CD4-positive, CD25-positive, alpha-beta regulatory T cell (primary cell): ENCODE data around the gene CD80. TPM values are rescaled to one million over a fixed set of nuclear protein-coding genes. Genes with fewer than 3 reads are reported as not detected.
"Not testable (repeated sequence)": the region's sequence is repeated elsewhere in the genome, so short reads cannot be mapped to it uniquely, and the experiment has no call there.

Experiments used
- ATAC-seq, 2 donors: fragments of 150-1000 bp; cut with Tn5 transposase; one replicate each; pipeline ENCODE4 v1.10.0; 2021; ENCODE audit warnings: low read depth in 2 of 2, moderate number of reproducible peaks in 2 of 2, moderate library complexity in 1 of 2
- DNase-seq, 3 donors: peaks; one replicate each; pipeline versions ENCODE4 v3.0.0 to v3.0.0-alpha.2; 2012 to 2022; ENCODE audit warnings: mixed read lengths in 1 of 3
- H3K27ac ChIP-seq: one replicate; pipeline ENCODE4 v1.7.0; 2013; ENCODE audit warnings: mild to moderate bottlenecking, low read length; ENCODE audit not compliant: insufficient read depth, poor library complexity, severe bottlenecking
- H3K27me3 ChIP-seq: one replicate; pipeline ENCODE4 v1.7.0; 2013; ENCODE audit warnings: low read length; ENCODE audit not compliant: control insufficient read depth, insufficient read depth
- H3K36me3 ChIP-seq: one replicate; pipeline ENCODE4 v1.7.0; 2013; ENCODE audit warnings: mild to moderate bottlenecking, low read length, moderate library complexity; ENCODE audit not compliant: control insufficient read depth, insufficient read depth
- H3K4me1 ChIP-seq: 2 replicates; pipeline ENCODE4 v1.7.0; 2013; ENCODE audit warnings: mild to moderate bottlenecking, low read length; ENCODE audit not compliant: insufficient read depth, control insufficient read depth, poor library complexity, severe bottlenecking
- H3K4me3 ChIP-seq: one replicate; pipeline ENCODE4 v1.7.0; 2013; ENCODE audit warnings: low read depth, mild to moderate bottlenecking, low read length, moderate library complexity
- H3K9me3 ChIP-seq, 2 experiments: 1 replicate in 1 of 2; 2 replicates in 1 of 2; pipeline ENCODE4 v1.7.0; 2013; ENCODE audit warnings: low read length in 2 of 2, mild to moderate bottlenecking in 1 of 2, moderate library complexity in 1 of 2; ENCODE audit not compliant: control insufficient read depth in 2 of 2
- H3K27ac Mint-ChIP-seq, 3 donors: one replicate each; pipeline ENCODE4 v1.8.0; 2020 to 2022; ENCODE audit warnings: mild to moderate bottlenecking in 3 of 3, mixed read lengths in 3 of 3, moderate library complexity in 2 of 3
- H3K27me3 Mint-ChIP-seq: one replicate; pipeline ENCODE4 v1.8.0; 2022; ENCODE audit warnings: mild to moderate bottlenecking, mixed read lengths
- H3K36me3 Mint-ChIP-seq: one replicate; pipeline ENCODE4 v1.8.0; 2020; ENCODE audit warnings: mixed read lengths
- H3K4me1 Mint-ChIP-seq, 4 donors: one replicate each; pipeline ENCODE4 v1.8.0; 2020 to 2022; ENCODE audit warnings: mixed read lengths in 4 of 4, mild to moderate bottlenecking in 1 of 4
- H3K4me3 Mint-ChIP-seq, 4 donors: one replicate each; pipeline ENCODE4 v1.8.0; 2020 to 2022; ENCODE audit warnings: mild to moderate bottlenecking in 4 of 4, mixed read lengths in 4 of 4, moderate library complexity in 3 of 4
- H3K9me3 Mint-ChIP-seq, 7 donors: one replicate each; pipeline ENCODE4 v1.8.0; 2020 to 2022; ENCODE audit warnings: mixed read lengths in 7 of 7, mild to moderate bottlenecking in 3 of 7, moderate library complexity in 2 of 7
- polyA plus RNA-seq, 4 donors: library from polyadenylated mRNA; unstranded; fragments of 300-500 nt; fragmentation: Illumina TruSeq; gene quantifications; one replicate each; pipeline ENCODE4 v1.2.3, GENCODE V29; 2021
- total RNA-seq: library from RNA; stranded (reverse); gene quantifications from one replicate; pipeline ENCODE4 v1.2.3, GENCODE V29; 2022

CD80 gene
- total and polyA plus RNA-seq, 5 donors from 2014 or later: 0.87 to 24.2 (median 2.0) TPM

- no peak for DNase-seq
- H3K27me3 ChIP-seq: no peaks in the 10 kb centered on the region
- Mint-ChIP-seq H3K9me3 (peaks cover 0 to 1% (median 0%) of the 10 kb centered on the region in 7 donors), H3K36me3 (no peaks in the 10 kb centered on the region), H3K27me3 (no peaks in the 10 kb centered on the region), H3K4me3 (no peak overlapping the region), H3K27ac (no peak overlapping the region), H3K4me1 (peaks cover 0 to 23% (median 7%) of the 10 kb centered on the region in 4 donors)
- no peaks in the 10 kb centered on the region for H3K4me1 ChIP-seq
- H3K4me3 ChIP-seq: no peak overlapping the region
- no peak overlapping the region for H3K27ac ChIP-seq
- no peak for ATAC-seq
- H3K9me3 ChIP-seq: no peaks in the 10 kb centered on the region
- H3K36me3 ChIP-seq: no peaks in the 10 kb centered on the region
These were observed 39.1 kb upstream of the CD80 start for GRCh38 chr3:119598410-119599098.

- Mint-ChIP-seq H3K4me1 (peaks cover 0 to 23% (median 7%) of the 10 kb centered on the region in 4 donors), H3K9me3 (peaks cover 0 to 1% (median 0%) of the 10 kb centered on the region in 7 donors), H3K27me3 (no peaks in the 10 kb centered on the region), H3K36me3 (no peaks in the 10 kb centered on the region), H3K4me3 (no peak within 1 kb of the TSS), H3K27ac (no peak within 1 kb of the TSS)
- Histone ChIP-seq H3K27ac (no peak within 1 kb of the TSS), H3K4me3 (no peak within 1 kb of the TSS), H3K9me3 (no peaks in the 10 kb centered on the region), H3K4me1 (no peaks in the 10 kb centered on the region), H3K27me3 (no peaks in the 10 kb centered on the region), H3K36me3 (no peaks in the 10 kb centered on the region)
- ATAC-seq (no peak), DNase-seq (no peak)
These were observed 38.3 kb upstream of the CD80 start, which contains the start of gene PLA1A for GRCh38 chr3:119597548-119598288. PLA1A (plus strand) TSS chr3:119597885; CDS start chr3:119597914, 29 bp downstream.

GRCh38 chr3:119596398-119596797, 37.0 kb upstream of the CD80 start:
- ATAC-seq: no peak
- peak overlapping the region in 1 of 4 donors; percentile 13 for H3K4me3 Mint-ChIP-seq
- H3K9me3 Mint-ChIP-seq: no peaks in the 10 kb centered on the region
- no peaks in the 10 kb centered on the region for H3K27me3 Mint-ChIP-seq
- H3K27me3 ChIP-seq: no peaks in the 10 kb centered on the region
- H3K4me1 Mint-ChIP-seq: peaks cover 0 to 23% (median 7%) of the 10 kb centered on the region in 4 donors
- no peaks in the 10 kb centered on the region for H3K36me3 Mint-ChIP-seq
- H3K27ac Mint-ChIP-seq: no peak overlapping the region
- H3K27ac ChIP-seq: no peak overlapping the region
- no peaks in the 10 kb centered on the region for H3K4me1 ChIP-seq
- no peaks in the 10 kb centered on the region for H3K9me3 ChIP-seq
- no peak overlapping the region for H3K4me3 ChIP-seq
- H3K36me3 ChIP-seq: no peaks in the 10 kb centered on the region
- no peak for DNase-seq

GRCh38 chr3:119595639-119596334, 36.4 kb upstream of the CD80 start:
- ATAC-seq: no peak

GRCh38 chr3:119594929-119595328, 35.5 kb upstream of the CD80 start:
- H3K36me3 ChIP-seq, H3K4me3 ChIP-seq, H3K27ac Mint-ChIP-seq, H3K27me3 ChIP-seq, H3K9me3 ChIP-seq, H3K27me3 Mint-ChIP-seq, ATAC-seq, H3K36me3 Mint-ChIP-seq, H3K4me1 ChIP-seq, H3K27ac ChIP-seq, H3K9me3 Mint-ChIP-seq, H3K4me3 Mint-ChIP-seq, DNase-seq: not testable (repeated sequence)
- H3K4me1 Mint-ChIP-seq: peaks cover 0 to 15% (median 3%) of the 10 kb centered on the region in 4 donors

More at GRCh38 chr3:119595639-119596334, 36.4 kb upstream of the CD80 start:
- Histone ChIP-seq H3K27ac (no peak overlapping the region), H3K36me3 (no peaks in the 10 kb centered on the region), H3K4me1 (no peaks in the 10 kb centered on the region), H3K27me3 (no peaks in the 10 kb centered on the region), H3K4me3 (no peak overlapping the region), H3K9me3 (no peaks in the 10 kb centered on the region)
- DNase-seq: no peak
- Mint-ChIP-seq H3K36me3 (no peaks in the 10 kb centered on the region), H3K9me3 (no peaks in the 10 kb centered on the region), H3K27me3 (no peaks in the 10 kb centered on the region), H3K4me3 (no peak overlapping the region), H3K27ac (no peak overlapping the region), H3K4me1 (peaks cover 0 to 19% (median 5%) of the 10 kb centered on the region in 4 donors)

- Mint-ChIP-seq H3K9me3 (peaks cover 0 to 2% (median 0%) of the 10 kb centered on the region in 7 donors), H3K36me3 (no peaks in the 10 kb centered on the region)
- no peaks in the 10 kb centered on the region for H3K9me3 ChIP-seq
These were observed 34.7 kb upstream of the CD80 start for GRCh38 chr3:119594066-119594465.

DNA sequence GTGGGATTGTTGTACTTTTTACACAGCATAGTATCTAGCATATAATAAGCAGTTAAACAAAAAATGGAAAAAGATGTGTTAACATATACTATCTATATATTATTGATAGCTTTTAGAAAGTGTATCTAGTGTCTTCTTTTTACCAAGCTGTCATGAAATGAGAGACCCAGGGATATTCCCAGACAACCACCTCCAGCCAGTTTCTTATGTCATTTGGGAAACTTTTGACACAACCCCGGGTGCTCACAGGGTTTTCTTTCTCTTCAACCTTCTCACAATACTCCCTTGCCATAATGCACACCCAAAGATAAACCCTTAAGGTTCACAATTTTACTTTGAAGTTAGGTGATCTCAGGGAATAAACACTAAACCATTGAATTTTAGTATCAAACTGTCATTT, 33.4 kb upstream of the CD80 start:
- H3K27ac ChIP-seq: no peak overlapping the region
- Mint-ChIP-seq H3K36me3 (no peaks in the 10 kb centered on the region), H3K27me3 (no peaks in the 10 kb centered on the region), H3K9me3 (peaks cover 0 to 4% (median 0%) of the 10 kb centered on the region in 7 donors), H3K27ac (no peak overlapping the region), H3K4me3 (no peak overlapping the region), H3K4me1 (peaks cover 0 to 13% (median 7%) of the 10 kb centered on the region in 4 donors)
- no peak overlapping the region for H3K4me3 ChIP-seq
- no peaks in the 10 kb centered on the region for H3K4me1 ChIP-seq
- DNase-seq (no peak), ATAC-seq (no peak)
- no peaks in the 10 kb centered on the region for H3K9me3 ChIP-seq
- H3K27me3 ChIP-seq: no peaks in the 10 kb centered on the region
- H3K36me3 ChIP-seq: no peaks in the 10 kb centered on the region

More at GRCh38 chr3:119594066-119594465, 34.7 kb upstream of the CD80 start:
- Mint-ChIP-seq H3K27me3 (no peaks in the 10 kb centered on the region), H3K4me1 (peaks cover 0 to 13% (median 7%) of the 10 kb centered on the region in 4 donors), H3K4me3 (no peak overlapping the region), H3K27ac (no peak overlapping the region)
- no peaks in the 10 kb centered on the region for H3K36me3 ChIP-seq
- no peaks in the 10 kb centered on the region for H3K27me3 ChIP-seq
- no peaks in the 10 kb centered on the region for H3K4me1 ChIP-seq
- H3K27ac ChIP-seq: no peak overlapping the region
- DNase-seq (no peak), ATAC-seq (no peak)
- no peak overlapping the region for H3K4me3 ChIP-seq
